ENCODE measurements around the gene PKP1.
A peak's percentile ranks its signal among the peaks of the same experiment; 100 is the strongest.
"Not testable (repeated sequence)": the region's sequence is repeated elsewhere in the genome, so short reads cannot be mapped to it uniquely, and the experiment has no call there.

The PKP1 gene, protein sequence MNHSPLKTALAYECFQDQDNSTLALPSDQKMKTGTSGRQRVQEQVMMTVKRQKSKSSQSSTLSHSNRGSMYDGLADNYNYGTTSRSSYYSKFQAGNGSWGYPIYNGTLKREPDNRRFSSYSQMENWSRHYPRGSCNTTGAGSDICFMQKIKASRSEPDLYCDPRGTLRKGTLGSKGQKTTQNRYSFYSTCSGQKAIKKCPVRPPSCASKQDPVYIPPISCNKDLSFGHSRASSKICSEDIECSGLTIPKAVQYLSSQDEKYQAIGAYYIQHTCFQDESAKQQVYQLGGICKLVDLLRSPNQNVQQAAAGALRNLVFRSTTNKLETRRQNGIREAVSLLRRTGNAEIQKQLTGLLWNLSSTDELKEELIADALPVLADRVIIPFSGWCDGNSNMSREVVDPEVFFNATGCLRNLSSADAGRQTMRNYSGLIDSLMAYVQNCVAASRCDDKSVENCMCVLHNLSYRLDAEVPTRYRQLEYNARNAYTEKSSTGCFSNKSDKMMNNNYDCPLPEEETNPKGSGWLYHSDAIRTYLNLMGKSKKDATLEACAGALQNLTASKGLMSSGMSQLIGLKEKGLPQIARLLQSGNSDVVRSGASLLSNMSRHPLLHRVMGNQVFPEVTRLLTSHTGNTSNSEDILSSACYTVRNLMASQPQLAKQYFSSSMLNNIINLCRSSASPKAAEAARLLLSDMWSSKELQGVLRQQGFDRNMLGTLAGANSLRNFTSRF

GRCh38 chr1:201282931-201283829 is at the start of gene PKP1:
PKP1 (plus strand) TSS chr1:201283506; CDS start chr1:201283703, 197 bp downstream.
- peak; percentile 8 to 11 for DNase-seq (ENCODE audit: low read depth in 2 of 2)

DNA sequence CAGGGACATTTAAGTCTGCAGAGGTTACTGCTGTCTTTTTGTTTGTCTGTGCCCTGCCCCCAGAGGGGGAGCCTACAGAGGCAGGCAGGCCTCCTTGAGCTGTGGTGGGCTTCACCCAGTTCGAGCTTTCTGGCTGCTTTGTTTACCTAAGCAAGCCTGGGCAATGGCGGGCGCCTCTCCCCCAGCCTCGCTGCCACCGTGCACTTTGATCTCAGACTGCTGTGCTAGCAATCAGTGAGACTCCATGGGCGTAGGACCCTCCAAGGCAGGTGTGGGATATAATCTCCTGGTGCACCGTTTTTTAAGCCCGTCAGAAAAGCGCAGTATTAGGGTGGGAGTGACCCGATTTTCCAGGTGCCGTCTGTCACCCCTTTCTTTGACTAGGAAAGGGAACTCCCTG is 43.7 kb upstream of the PKP1 start:
- not testable (repeated sequence) for DNase-seq (ENCODE audit: low read depth in 2 of 2)

DNA sequence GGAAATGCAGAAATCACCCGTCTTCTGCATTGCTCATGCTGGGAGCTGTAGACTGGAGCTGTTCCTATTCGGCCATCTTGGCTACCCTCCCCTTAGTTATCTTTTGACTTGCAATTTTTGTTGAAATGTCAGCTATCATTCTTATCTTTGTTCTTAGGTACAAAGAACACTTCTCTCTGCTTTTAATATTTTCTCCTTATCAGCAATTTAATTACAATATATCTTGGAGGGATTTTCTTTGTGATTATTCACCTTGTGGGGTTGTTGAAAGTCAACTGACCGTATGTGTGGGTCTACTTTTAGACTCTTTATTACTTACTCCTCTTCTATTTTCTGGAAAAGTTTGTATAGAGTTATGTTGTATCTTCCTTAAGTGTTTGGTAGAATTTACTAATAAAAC is 43.1 kb upstream of the PKP1 start:
- no peak for DNase-seq (ENCODE audit: low read depth in 2 of 2)

DNA sequence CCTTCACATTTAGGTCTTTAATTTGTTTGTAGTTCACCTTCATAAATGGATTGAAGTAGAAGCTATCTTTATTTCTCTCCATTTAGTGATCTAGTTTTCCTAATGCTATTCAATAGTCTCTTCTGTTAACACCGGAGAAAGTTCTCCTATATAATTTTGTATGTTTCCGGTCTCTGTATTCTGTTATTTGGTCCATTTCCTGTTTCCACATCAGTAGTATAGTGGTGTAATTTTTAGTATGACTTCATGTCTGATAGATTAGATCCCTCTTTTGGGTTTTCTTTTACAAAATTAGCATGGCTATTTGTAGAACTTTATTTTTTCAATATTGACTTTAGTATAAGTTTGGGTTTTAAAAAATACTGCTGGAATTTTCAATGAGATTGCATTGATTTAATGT is 41.6 kb upstream of the PKP1 start:
- DNase-seq (ENCODE audit: low read depth in 2 of 2) = no peak

DNA sequence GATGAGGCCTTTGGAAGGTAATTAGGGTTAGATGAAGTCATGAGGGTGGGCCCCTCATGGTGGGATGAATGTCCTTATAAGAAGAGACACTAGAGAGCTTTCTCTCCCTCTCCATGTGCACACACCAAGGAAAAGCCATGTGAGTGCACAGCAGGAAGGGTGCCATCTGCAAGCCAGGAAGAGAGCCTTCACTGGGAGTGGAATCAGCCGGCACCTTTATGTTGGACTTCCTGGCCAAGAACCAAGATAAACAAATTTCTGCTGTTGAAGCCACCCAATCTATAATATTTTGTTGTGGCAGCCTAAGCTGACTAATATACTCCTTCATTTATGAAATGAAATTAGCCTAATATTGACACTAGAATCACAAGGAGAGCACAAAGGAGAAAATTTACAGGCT is 38.2 kb upstream of the PKP1 start:
- DNase-seq (ENCODE audit: low read depth in 2 of 2) = no peak

- DNase-seq (ENCODE audit: low read depth in 2 of 2) = no peak
Measured at GRCh38 chr1:201248721-201249559, 34.4 kb upstream of the PKP1 start.

GRCh38 chr1:201250326-201251011 is 32.8 kb upstream of the PKP1 start:
- no peak for DNase-seq (ENCODE audit: low read depth in 2 of 2)

- DNase-seq (ENCODE audit: low read depth in 2 of 2) = no peak
Measured at GRCh38 chr1:201251411-201251810, 31.9 kb upstream of the PKP1 start.

- DNase-seq (ENCODE audit: low read depth in 2 of 2) = no peak
Measured at GRCh38 chr1:201251851-201252430, 31.4 kb upstream of the PKP1 start.

GRCh38 chr1:201252944-201253371 is 30.3 kb upstream of the PKP1 start:
- DNase-seq (ENCODE audit: low read depth in 2 of 2) = no peak

DNA sequence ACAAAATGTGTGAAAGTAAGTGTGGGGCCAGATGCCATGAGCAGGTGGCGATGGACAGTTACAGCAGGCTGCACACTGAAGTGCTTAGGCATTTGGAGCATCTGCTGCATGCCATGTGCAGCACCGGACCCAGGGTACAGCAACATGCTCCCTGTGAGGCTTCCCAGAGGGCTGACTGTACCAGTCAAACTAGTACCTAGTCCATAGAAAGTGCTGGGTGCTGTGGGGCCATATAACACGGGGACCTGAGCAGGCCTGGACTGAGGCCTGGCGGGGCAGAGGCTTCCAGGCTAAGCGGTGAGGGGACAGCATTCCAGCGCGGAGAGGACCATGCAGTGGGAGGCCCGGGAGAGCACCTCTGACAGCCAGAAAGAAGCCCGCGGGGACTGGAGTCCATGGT is 29.9 kb upstream of the PKP1 start:
- no peak for DNase-seq (ENCODE audit: low read depth in 2 of 2)

GRCh38 chr1:201253906-201254624 is 29.2 kb upstream of the PKP1 start:
- no peak for DNase-seq (ENCODE audit: low read depth in 2 of 2)

DNA sequence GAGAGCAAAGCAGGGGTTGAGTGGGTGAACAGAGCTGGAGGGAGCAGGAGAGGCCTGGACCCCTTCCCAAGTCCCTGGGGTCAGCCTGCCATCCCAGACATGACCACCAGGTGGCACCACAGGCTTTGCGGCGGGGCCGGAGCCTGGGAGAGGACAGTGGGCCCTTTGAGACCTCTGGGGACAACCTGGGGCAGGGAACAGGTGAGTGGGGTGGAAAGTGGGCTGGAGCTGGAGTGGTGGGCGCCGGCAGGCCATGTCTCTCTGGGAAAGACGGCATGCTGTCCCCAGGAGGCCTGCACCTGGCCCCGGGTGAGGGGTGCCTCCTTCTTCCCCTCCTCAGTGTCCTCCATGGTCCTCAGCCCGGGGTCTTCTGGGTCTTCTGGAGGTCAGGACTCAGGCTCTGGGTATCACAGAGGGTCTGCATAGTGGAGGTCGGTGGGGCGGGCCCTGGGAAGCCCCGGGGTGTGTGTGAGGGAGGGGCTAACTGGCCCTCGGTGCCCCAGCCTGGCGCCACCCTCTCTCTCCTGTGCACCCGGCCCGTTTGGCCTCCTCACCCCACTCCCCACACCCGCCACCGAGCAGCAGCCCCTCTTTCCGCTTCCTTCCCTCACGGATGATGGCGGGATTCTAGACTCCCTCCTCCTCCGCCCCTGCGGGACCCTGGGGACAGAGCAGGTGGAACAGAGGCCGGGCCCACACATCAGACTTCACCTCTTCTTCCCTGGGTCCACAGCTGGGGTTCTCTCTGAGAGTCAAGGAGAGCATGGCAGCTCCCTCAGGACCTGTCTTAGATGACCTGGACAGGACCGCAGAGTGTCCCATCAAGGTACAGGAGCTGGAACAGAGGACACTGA is 28.5 kb upstream of the PKP1 start:
- peak; percentile 39 to 40 for DNase-seq (ENCODE audit: low read depth in 2 of 2)

DNA sequence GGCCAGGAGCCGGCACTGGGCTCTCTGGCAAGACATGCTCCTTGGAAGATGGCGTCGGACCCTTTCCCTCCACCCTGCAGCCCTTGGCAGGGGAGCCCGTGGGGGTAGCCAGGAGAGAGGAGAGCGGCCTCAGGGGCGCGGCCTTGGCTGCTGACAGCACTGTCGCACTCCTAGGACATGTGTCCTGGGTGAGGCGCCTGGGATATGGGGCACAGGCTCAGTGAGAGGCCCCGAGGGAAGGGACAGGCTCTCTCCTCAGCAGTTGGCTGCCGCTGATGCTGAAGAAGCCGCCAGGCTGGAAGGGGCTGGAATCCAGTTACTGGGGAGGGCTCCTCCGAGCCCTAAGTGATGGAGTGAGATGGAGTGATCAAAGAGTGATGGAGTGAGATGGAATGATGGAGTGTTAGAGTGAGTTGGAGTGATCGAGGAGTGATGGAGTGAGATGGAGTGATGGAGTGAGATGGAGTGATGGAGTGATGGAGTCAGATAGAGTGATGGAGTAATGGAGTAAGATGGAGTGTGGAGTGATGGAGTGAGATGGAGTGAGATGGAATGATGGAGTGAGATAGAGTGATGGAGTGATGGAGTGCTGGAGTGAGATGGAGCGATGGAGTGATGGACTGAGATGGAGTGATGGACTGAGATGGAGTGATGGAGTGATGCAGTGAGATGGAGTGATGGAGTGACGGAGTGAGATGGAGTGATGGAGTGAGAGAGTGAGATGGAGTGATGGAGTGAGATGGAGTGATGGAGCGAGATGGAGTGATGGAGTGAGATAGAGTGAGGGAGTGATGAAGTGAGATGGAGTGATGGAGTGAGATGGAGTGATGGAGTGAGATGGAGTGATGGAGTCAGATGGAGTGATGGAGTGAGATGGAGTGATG is 27.6 kb upstream of the PKP1 start:
- DNase-seq (ENCODE audit: low read depth in 2 of 2) = no peak

DNA sequence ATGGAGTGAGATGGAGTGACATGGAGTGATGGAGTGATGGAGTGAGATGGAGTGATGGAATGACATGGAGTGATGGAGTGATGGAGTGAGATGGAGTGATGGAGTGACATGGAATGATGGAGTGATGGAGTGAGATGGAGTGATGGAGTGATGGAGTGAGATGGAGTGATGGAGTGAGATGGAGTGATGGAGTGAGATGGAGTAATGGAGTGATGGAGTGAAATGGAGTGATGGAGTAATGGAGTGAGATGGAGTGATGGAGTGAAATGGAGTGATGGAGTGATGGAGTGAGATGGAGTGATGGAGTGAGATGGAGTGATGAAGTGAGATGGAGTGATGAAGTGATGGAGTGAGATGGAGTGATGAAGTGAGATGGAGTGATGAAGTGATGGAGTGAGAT is 25.2 kb upstream of the PKP1 start:
- not testable (repeated sequence) for DNase-seq (ENCODE audit: low read depth in 2 of 2)

DNA sequence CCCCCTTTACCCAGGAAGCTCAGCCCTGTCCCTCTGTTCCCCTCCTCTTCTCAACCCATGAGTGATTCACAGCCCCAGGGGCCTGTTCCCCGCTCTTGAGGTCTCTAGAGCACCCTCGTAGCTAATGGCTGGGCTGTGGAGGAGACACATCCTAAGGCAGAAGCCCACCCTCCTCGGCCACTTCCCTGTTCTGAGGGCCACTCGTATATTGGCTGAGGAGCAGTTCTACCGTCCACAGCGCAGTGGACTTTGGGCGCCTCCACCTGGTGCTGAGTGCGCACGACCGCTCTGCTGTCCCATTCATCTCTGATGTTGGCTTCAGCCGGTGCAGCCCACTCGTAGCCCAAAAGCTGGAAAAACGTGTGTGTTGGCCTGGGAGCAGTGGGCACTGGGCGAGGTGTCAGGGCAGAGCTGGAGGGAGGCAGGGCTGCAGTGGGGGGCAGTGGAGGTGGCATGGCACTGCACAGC is 24.5 kb upstream of the PKP1 start:
- DNase-seq (ENCODE audit: low read depth in 2 of 2) = no peak

GRCh38 chr1:201259476-201260235 is 23.6 kb upstream of the PKP1 start:
- no peak for DNase-seq (ENCODE audit: low read depth in 2 of 2)

Data from stimulated activated CD8-positive, alpha-beta memory T cell treated with anti-CD3 and anti-CD28 coated beads, Interleukin-15, amount 100 ng/mL, for 48 hours (primary cell).